Ammon's horn (tissue), 1 donor: ENCODE data around the gene AMER1.
"Not testable (repeated sequence)": the region's sequence is repeated elsewhere in the genome, so short reads cannot be mapped to it uniquely, and the experiment has no call there.

ENCODE experiments used
- DNase-seq: peaks from one replicate; pipeline ENCODE4 v3.0.0-alpha.2; 2016; ENCODE audit warnings: low spot score

The AMER1 gene

DNA sequence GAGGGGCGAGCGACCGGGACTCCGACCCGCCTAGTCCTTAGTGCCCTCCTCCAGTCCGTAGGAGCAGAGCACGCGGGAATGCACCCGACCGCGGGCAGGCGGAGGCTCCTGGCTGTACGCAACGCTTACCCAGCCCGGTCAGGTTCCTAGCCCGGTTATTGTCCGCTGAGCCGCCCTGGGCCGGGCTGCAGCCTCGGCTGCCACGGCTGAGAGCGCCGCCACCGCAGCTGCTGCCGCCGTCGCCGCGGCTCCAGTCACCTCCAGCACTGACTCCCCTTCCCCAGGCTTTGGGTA, at the start of gene AMER1:
Gene AMER1 (minus strand): TSS at position 268 of the 294 bp plus-strand sequence. CDS start 12,422 bp downstream, outside the sequence.
- DNase-seq, result no peak

DNA sequence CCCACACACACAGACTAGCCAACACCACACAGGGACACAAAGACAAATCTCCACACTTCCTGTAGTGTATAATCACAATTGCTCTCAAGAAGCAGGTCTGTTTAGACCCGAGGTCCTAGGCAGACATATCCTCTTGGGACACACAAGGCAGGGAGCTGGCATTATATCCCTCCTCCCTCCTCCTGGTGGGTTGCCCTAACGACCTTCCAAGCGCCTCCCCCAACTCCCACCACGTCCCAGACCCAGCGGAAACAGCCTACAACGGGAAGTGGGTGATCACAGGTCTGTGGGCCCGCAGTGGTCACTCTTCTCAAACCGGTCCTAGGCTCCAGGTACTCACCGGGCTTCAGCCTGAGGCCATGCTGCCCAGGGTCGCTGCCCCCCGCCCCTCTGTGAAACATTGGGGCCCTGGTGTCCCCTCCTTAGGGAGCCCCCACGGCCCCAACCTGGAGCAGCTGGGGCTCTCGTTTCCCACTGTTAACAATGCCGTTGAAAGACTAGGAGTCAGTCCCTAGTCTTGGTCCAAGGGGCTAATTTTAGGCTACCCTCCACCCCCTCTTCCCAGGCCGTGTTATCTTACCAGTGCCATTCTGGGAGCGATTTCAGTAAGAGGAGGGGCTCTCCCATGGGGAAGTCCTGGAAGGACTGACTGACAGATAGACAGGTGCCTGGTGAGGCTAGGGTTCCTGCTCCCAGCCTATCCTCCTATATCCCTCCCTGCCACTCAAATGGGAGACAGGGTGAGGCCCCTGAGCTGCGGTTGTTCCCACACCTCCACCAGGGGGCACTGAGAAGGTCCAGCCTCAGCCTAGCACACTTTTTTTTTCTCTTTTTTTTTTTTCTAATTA, 24.8 kb upstream of the AMER1 start, which contains the start of gene ASB12:
Gene ASB12 (minus strand): TSS at position 485 of the 848 bp plus-strand sequence. CDS start 4,957 bp downstream, outside the sequence.
- DNase-seq, result no peak

GRCh38 chrX:64229154-64229553, 23.6 kb upstream of the AMER1 start:
- DNase-seq, result no peak

DNA sequence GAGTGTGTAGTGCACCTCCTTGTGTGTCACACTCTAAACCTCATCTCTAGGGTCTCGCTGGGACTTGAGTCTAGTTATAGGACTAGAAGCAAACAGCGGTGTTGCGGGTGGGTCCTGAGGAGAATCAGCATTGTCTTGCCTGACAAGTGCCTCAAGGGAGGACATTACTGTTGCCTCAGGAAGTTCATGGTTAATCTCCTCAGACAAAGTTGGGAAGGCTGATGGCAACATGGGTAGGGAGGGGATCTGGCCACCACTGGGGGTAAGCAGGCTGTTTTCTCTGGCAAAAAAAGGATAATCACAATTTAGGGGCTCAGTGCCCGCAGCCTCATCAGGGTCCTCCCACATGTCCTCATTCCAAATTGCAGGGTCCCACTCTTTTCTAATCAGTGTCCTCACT, 12.5 kb upstream of the AMER1 start:
- DNase-seq, result no peak

GRCh38 chrX:64213989-64214388, 8.5 kb upstream of the AMER1 start:
- DNase-seq, result not testable (repeated sequence)

DNA sequence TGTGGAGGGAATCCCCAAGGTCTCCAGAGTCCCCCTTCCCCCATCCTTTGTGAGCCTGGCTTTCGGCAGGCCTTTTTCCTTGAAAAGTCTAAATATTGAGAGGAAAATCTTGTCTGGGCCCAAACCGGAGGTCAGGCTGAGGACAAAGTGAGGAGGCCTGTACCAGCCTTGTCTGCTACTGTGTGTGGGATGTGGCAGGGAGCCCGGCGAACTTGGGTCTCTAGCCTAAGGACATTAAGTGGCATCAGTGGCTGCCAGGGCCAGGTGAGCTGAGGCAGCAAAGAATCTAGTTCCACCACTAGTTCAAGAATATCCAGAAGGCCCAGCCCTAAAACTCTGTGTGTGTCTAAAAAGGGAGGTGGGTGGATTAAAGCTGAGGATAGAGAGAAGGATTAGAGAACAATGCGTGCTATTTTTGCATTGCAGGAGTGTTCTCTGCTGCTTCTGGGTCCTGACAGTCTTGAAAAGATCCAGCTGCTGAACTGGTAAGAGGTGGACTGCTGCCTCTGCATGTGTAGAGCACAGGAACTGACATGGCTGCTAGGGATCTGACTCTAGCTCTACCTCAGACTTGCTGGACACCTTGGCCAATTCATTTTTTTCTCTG, 1.2 kb upstream of the AMER1 start:
- DNase-seq, result no peak

DNA sequence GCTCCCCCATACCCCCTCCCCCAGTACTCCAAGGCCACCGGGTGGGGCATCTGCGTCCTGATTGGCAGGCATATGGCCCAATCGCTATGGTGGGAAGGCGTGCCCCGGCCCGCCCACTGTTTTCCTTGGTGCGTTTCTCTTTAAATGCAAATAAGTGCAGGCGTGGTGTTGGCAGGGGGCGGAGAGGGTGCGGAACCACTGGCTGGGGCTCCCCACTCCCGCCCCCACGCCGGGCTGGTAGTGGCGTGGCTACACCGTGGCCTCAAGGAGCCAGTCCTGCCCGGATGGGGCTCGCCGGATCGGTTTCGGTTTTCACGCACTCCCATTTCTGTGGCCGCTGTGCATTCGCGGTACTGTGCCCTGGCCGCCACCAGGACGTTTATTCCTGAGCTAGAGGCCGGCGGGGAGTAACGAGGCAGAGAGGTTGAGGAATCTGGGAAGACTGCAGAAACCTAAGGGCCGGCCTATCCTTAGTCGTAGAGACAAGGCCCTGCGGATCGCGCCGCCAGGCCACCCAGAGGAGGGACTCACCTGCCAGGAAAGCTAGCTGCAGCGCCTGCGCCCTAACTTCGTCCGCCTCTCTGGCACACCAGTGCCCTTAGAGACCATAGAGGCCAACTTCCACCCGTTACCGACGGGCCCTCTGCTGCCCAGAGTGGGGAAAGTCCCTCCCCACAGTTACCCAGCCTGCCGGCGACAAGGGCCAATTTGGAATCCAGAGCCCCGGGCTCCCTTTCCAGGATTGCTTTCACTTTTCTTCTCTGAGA, 410 bp upstream of the AMER1 start:
- peak; percentile 96 for DNase-seq

DNA sequence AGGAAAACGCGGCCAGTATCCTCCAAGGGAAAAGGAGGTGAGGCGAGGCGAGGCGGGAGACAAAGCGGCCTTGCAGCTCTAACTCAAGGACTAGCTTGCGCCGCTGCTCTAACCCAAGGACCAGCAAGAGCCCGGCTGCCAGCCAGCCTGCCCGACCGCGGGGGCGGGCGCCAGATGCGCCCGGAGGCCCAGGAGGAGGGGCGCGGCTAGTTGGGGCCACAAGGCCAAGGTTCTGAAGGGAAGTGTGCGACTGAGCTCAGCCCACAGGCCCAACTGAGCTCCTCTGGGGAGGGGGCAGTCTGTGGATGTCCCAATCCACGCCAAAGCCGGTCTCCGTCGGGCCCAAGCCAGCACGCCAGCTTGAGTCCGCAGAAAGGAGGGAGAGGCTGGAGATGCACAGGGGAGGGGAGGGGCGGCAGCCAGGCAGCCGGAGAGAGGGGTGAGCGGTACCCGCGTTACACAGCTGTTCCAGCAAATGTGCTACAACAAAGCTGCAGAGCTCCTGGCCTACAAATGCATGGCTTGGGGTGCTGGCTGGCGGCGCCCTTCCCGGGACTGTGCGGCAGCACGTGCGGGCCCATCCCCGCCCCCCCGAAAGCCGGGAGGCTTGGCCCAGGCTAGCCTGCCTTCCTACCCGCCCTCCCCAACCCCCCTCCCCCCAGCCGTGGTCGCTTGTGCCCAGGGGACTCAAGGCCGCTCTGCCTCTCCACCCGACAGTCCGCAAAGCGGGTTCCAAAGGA, 637 bp downstream of the AMER1 start:
- peak; percentile 45 for DNase-seq

GRCh38 chrX:64204252-64204651, 1.3 kb downstream of the AMER1 start:
- DNase-seq, result peak; percentile 7

- DNase-seq, result no peak
Observed at GRCh38 chrX:64202808-64203325, 2.6 kb downstream of the AMER1 start.

DNA sequence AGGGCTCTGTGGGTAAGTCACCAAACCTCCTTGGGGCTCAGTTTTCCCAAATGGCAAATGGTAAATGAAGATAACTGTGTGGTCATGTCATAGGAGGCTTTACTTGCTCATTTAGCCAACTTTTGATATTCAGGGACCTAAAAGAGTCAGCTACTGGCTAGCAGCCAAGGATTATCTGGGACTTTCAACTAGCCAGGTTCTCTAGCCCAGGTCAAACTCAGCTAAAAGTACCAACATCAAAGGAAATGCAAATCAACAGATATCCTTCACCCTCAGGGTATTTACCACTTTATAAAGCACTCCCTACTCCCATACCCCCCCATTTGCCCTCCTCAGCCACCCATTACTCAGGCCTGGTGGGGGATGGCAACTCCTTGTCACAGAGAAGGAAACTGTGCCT, 7.5 kb downstream of the AMER1 start:
- no peak for DNase-seq

DNA sequence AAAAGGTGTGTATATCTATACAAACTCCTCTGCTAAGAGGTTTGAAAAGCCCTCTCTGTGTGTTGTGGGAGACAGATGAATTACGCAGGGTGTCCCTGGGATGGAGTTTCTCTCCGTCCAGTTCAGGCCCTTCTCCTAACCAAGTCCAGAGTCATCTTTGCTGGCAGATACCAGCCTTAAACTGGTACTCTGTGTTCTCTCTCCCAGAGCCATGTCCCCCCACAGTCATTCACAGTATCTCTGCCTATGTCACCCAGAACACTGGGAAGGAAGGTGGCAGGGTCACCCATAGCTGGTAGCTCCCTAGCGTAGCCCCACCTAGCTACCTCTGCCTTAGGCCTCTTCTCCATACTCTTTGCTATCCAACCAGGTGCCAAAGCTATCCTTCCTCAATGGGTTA, 8.9 kb downstream of the AMER1 start:
- DNase-seq, result no peak

DNA sequence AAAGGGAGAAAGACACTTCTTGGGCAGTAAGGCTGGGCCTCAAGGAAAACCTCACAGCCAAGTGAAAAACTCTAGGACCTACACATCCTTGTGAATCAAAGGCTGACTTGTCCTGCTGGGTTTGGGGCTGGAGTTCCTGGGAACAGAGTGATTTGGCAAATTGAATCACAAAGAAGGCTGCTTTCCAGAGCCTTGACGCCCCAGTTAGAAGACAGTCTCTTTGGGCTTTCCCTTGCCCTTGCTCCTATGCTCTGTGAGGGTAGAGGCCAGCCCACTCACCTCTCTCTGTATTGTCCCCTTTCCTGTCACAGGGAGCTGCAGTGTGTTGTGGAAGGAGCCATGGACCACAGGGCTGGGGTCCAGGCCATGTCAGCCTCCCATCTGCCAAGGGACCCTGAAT, 9.6 kb downstream of the AMER1 start:
- no peak for DNase-seq

- DNase-seq, result no peak
Observed at GRCh38 chrX:64192673-64193072, 12.8 kb downstream of the AMER1 start.

- DNase-seq, result no peak
Observed at GRCh38 chrX:64192040-64192439, 13.5 kb downstream of the AMER1 start.

DNA sequence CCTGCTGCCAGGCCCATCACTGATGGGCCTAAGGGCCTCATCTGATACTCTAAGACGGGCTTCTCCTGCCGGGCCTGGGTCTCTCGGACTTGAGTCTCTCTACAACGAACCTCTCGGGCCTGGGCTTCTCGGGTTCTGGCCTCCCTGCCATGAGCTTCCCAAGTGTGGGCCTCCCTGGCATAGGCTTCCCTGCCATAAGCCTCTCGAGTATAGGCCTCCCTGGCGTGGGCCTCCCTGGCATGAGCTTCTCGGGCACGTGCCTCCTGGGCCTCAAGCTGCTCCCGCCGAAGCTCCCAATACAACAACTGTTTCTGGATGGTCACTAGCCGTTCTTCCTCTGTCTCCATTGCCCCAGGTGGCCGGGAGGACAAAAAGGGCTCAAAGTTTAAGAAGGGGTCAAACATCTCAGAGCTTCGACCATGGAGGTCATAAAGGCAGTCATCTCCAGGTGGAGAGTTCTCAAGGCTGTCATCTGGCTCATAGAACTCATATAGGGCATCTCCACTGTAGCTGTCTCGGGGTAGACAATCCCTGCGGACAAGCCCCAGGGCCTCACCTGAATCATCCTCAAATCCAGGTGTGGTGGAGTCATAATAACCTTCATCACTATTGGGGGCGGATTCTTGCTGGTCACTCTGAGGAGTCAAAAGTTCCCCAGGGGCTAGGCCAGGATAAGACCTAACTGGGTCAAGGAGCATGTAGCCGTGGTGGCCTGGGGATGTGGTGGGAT, 14.1 kb downstream of the AMER1 start:
- no peak for DNase-seq

DNA sequence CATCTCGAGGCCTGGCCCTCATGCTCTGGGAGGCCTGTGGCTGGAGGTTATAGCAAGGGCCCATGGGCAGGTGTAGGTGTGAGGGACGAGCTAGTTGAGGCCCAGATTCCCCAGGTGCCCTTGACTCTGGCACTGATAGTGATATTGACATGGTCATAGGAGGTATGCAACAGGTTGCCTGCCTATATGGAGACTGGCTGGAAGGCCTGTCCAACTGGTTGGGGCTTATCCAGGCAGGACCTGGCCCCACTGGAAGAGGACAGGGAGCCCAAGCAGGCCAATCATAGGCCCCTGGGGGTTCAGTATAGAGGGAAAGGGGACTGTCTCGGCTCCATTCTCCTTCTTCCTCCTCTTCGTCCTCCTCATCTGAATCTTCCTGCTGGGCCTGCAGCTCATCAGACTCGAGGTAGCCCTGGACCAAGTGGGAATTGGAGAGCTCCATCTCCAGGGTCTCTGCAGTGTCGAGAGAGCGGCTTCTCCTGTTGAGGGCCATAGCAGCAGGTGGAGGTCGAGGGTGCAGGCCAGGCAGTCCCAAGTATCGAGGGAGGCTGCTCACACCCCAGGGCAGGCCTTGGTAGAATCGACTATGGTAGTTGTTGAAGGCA, 15.3 kb downstream of the AMER1 start:
- DNase-seq, result no peak

DNA sequence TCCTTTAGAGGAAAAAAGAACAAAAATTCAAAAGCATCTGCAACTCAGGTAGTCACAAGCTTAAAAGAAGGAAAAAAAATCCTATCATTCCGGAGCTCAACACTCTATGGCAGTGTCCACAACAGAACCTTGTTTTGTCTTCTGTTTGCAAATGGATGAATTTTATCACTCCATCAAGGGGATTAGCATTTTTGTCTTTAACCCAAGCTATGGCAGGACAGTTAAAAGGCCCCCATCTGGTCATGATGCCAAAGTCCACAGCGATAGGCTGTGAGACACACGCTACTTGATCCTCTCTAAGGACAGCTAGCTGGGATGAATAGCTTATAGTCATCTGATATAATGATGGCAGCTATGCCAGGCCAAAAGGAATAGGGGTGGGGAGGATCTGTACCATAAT, 16.6 kb downstream of the AMER1 start:
- DNase-seq, result no peak

- DNase-seq, result no peak
Observed at GRCh38 chrX:64187762-64188150, 17.8 kb downstream of the AMER1 start.

DNA sequence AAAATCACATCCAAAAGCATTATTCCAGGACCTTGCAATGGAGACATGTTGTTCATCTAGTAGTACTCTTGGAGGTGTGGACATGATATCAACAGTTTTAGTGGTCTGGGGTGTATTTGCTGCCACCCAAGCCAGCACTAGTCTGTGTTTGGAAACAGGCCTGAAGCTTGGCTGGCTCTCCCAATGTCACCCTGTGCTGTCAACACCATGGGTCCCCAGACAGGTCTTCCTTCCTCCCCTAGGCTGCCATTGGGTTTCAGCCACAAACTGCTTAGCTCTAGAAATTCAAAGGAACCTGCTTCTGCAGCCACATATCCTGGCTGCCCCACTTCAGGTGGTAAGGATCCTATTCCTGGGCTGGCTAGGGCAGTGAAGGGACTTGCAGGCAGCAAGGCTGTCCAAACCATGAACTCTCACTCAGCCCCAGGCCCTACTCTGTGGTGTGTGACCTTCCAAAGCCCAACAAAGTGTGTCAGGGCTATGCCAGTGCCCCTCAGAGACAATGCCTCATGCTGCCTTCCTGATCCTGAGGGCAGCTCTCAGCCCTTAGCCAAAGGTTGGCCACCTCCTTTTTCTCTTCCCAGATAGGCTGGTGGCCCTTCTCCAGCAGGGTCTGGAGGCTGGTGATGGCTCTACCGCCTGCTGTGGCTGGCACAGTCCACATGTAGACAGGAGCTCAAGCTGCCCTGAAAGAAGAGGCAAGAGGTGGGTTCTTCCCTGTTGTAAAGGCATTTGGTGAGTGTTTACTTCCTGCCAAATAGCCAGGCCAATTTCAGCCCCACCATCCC, 18.3 kb downstream of the AMER1 start:
- DNase-seq, result no peak
